LNCaP clone FGC (cell line): ENCODE measurements around the gene SBF2.

Experiments used
- DNase-seq: peaks from one replicate; pipeline ENCODE4 v3.0.0-alpha.2; 2011; ENCODE audit warnings: low read depth
- H3K4me3 ChIP-seq: 2 replicates; pipeline ENCODE4 v1.5.1; 2011; ENCODE audit warnings: mild to moderate bottlenecking, low read depth, low read length, control low read depth
- CTCF ChIP-seq: IDR thresholded peaks from 2 replicates; pipeline ENCODE4 v1.5.1; 2012; ENCODE audit warnings: mild to moderate bottlenecking; ENCODE audit not compliant: control insufficient read depth, insufficient read depth; ENCODE audit errors: extremely low read depth

The SBF2 gene

GRCh38 chr11:9852465-9852864 lies 441.6 kb downstream of the SBF2 start:
- no peak overlapping the region for H3K4me3 ChIP-seq
- no peak for TF ChIP-seq CTCF
- DNase-seq = no peak

GRCh38 chr11:9851366-9851765 lies 442.7 kb downstream of the SBF2 start:
- no peak for DNase-seq
- H3K4me3 ChIP-seq = no peak overlapping the region
- no peak for TF ChIP-seq CTCF

GRCh38 chr11:9850224-9850895 lies 443.7 kb downstream of the SBF2 start:
- no peak for DNase-seq
- H3K4me3 ChIP-seq = no peak overlapping the region
- TF ChIP-seq CTCF = no peak

- no peak for DNase-seq
- TF ChIP-seq CTCF = no peak
- H3K4me3 ChIP-seq = no peak overlapping the region
Measured at GRCh38 chr11:9849389-9849788, 444.6 kb downstream of the SBF2 start.

- TF ChIP-seq CTCF = no peak
Measured at GRCh38 chr11:9847636-9848035, 446.4 kb downstream of the SBF2 start.

GRCh38 chr11:9842923-9843322 lies 451.1 kb downstream of the SBF2 start:
- DNase-seq = no peak
- TF ChIP-seq CTCF = no peak
- no peak overlapping the region for H3K4me3 ChIP-seq

More at GRCh38 chr11:9847636-9848035, 446.4 kb downstream of the SBF2 start:
- H3K4me3 ChIP-seq = no peak overlapping the region
- no peak for DNase-seq

GRCh38 chr11:9840460-9841004 lies 453.5 kb downstream of the SBF2 start:
- DNase-seq = peak; percentile 72
- no peak overlapping the region for H3K4me3 ChIP-seq
- TF ChIP-seq CTCF = no peak
